Stimulated activated naive B cell treated with anti-CD40 and anti-IgM and Interleukin-4, amounts not matched to agents 10 μg/mL and 1 μg/mL and 100 μg/mL, for 72 hours (primary cell): ENCODE measurements around the gene JDP2.

Source experiments
- ATAC-seq, 2 donors: fragments of 150-1000 bp; cut with Tn5 transposase; replicated peaks; 2 replicates each; pipeline ENCODE4 v1.10.0; 2021; ENCODE audit warnings: moderate library complexity in 1 of 2
- DNase-seq: peaks from one replicate; pipeline ENCODE4 v3.0.0; 2021
- H3K27ac Mint-ChIP-seq: one replicate; pipeline ENCODE4 v1.8.0; 2022; ENCODE audit warnings: mild to moderate bottlenecking, mixed read lengths
- H3K27me3 Mint-ChIP-seq, 2 donors: one replicate each; pipeline ENCODE4 v1.8.0; 2022; ENCODE audit warnings: mixed read lengths in 2 of 2
- H3K36me3 Mint-ChIP-seq, 2 donors: one replicate each; pipeline ENCODE4 v1.8.0; 2022; ENCODE audit warnings: mixed read lengths in 2 of 2, mild to moderate bottlenecking in 1 of 2
- H3K4me1 Mint-ChIP-seq, 2 donors: one replicate each; pipeline ENCODE4 v1.8.0; 2022; ENCODE audit warnings: mixed read lengths in 2 of 2, mild to moderate bottlenecking in 1 of 2
- H3K4me3 Mint-ChIP-seq, 2 donors: one replicate each; pipeline ENCODE4 v1.8.0; 2022; ENCODE audit warnings: mild to moderate bottlenecking in 2 of 2, mixed read lengths in 2 of 2, moderate library complexity in 1 of 2
- H3K9me3 Mint-ChIP-seq, 2 donors: one replicate each; pipeline ENCODE4 v1.8.0; 2022; ENCODE audit warnings: mixed read lengths in 2 of 2, mild to moderate bottlenecking in 1 of 2

JDP2 gene

GRCh38 chr14:75521415-75522199, 93.8 kb downstream of the JDP2 start:
- Mint-ChIP-seq H3K36me3 (peaks cover 40 to 64% of the 10 kb centered on the region in 2 donors), H3K9me3 (no peaks in the 10 kb centered on the region), H3K27me3 (no peaks in the 10 kb centered on the region), H3K4me3 (peak overlapping the region; percentile 99 to 100), H3K27ac (peak overlapping the region; percentile 99), H3K4me1 (peaks cover 48 to 90% of the 10 kb centered on the region in 2 donors)
- DNase-seq (no peak), ATAC-seq (peak; percentile 45 to 47)

GRCh38 chr14:75522224-75522982, 94.6 kb downstream of the JDP2 start, which contains the start of gene BATF:
BATF (plus strand) TSS chr14:75522469; CDS start chr14:75522683, 214 bp downstream.
- H3K4me1 Mint-ChIP-seq: peaks cover 42 to 87% of the 10 kb centered on the region in 2 donors
- H3K27me3 Mint-ChIP-seq: no peaks in the 10 kb centered on the region
- ATAC-seq: peak; percentile 82 to 86
- H3K4me3 Mint-ChIP-seq: peak within 1 kb of the TSS; percentile 99 to 100
- peak; percentile 61 for DNase-seq
- H3K36me3 Mint-ChIP-seq: peaks cover 41 to 66% of the 10 kb centered on the region in 2 donors
- H3K27ac Mint-ChIP-seq: peak within 1 kb of the TSS; percentile 99
- no peaks in the 10 kb centered on the region for H3K9me3 Mint-ChIP-seq

- DNase-seq (no peak), ATAC-seq (no peak)
- Mint-ChIP-seq H3K4me3 (peak overlapping the region; percentile 99 to 100), H3K9me3 (no peaks in the 10 kb centered on the region), H3K27me3 (no peaks in the 10 kb centered on the region), H3K27ac (peak overlapping the region; percentile 99), H3K4me1 (peaks cover 47 to 87% of the 10 kb centered on the region in 2 donors), H3K36me3 (peaks cover 46 to 71% of the 10 kb centered on the region in 2 donors)
Measured at GRCh38 chr14:75522983-75523318, 95.1 kb downstream of the JDP2 start.
